ENCODE data around the gene STIP1.
A peak's percentile ranks its signal among the peaks of the same experiment; 100 is the strongest.

The STIP1 gene

GRCh38 chr11:64203421-64204079 is 17.6 kb downstream of the STIP1 start:
- DNase-seq = no peak

GRCh38 chr11:64204080-64204440 is 18.1 kb downstream of the STIP1 start:
- no peak for DNase-seq

GRCh38 chr11:64204464-64204989 is 18.6 kb downstream of the STIP1 start:
- DNase-seq = peak; percentile 91

- no peak for DNase-seq
Measured at GRCh38 chr11:64206457-64207255, 20.7 kb downstream of the STIP1 start, which contains the start of gene FERMT3. Gene FERMT3, plus strand, starts transcription at chr11:64206721. Its CDS starts 644 bp downstream, at chr11:64207365.

GRCh38 chr11:64207256-64208085 is 21.5 kb downstream of the STIP1 start:
- DNase-seq = peak; percentile 28

- DNase-seq = no peak
Measured at GRCh38 chr11:64208086-64208795, 22.3 kb downstream of the STIP1 start.

- DNase-seq = no peak
Measured at GRCh38 chr11:64208796-64209562, 23.0 kb downstream of the STIP1 start.

GRCh38 chr11:64209563-64209843 is 23.5 kb downstream of the STIP1 start:
- DNase-seq = no peak

- no peak for DNase-seq
Measured at GRCh38 chr11:64210301-64211020, 24.5 kb downstream of the STIP1 start.

- no peak for DNase-seq
Measured at GRCh38 chr11:64211181-64211872, 25.4 kb downstream of the STIP1 start.

GRCh38 chr11:64216879-64217278 is 30.9 kb downstream of the STIP1 start:
- no peak for DNase-seq

- DNase-seq = no peak
Measured at GRCh38 chr11:64218628-64219353, 32.8 kb downstream of the STIP1 start.

- DNase-seq = no peak
Measured at GRCh38 chr11:64219354-64219684, 33.3 kb downstream of the STIP1 start.

- DNase-seq = no peak
Measured at GRCh38 chr11:64219755-64220154, 33.8 kb downstream of the STIP1 start.

- DNase-seq = no peak
Measured at GRCh38 chr11:64220271-64220670, 34.3 kb downstream of the STIP1 start.

GRCh38 chr11:64220798-64221197 is 34.8 kb downstream of the STIP1 start:
- no peak for DNase-seq

- DNase-seq = no peak
Measured at GRCh38 chr11:64222651-64223000, 36.7 kb downstream of the STIP1 start.

- no peak for DNase-seq
Measured at GRCh38 chr11:64223001-64223651, 37.2 kb downstream of the STIP1 start.

- no peak for DNase-seq
Measured at GRCh38 chr11:64224151-64224890, 38.4 kb downstream of the STIP1 start.

Data from NCI-H82 (cell line).